Measurements from ENCODE around the gene RNF13. TPM values are rescaled to one million over a fixed set of nuclear protein-coding genes. Genes with fewer than 3 reads are reported as not detected.

Gene RNF13
- total and polyA plus RNA-seq, 2 donors (not counting 1 experiment from before 2014, with no cell fraction given), result 38.0 to 86.5 TPM

GRCh38 chr3:149801639-149802038 is 11.4 kb upstream of the RNF13 start:
- peaks cover 2% of the 10 kb centered on the region for H3K9me3 Mint-ChIP-seq (ENCODE audit: insufficient read depth)
- H4K20me1 ChIP-seq (ENCODE audit: control insufficient read depth, insufficient read depth, low read length, poor library complexity, severe bottlenecking), result no peaks in the 10 kb centered on the region
- peaks cover 4% of the 10 kb centered on the region for H3K27me3 Mint-ChIP-seq
- H3K4me3 ChIP-seq (ENCODE audit: control extremely low read depth in 1 of 5, extremely low read depth in 1 of 5, insufficient read depth in 1 of 5, low read depth in 2 of 5, low read length in 4 of 5), result no peak overlapping the region
- no peak overlapping the region for H3K9ac ChIP-seq (ENCODE audit: low read length)
- DNase-seq, result no peak
- no peak overlapping the region for H3K4me2 ChIP-seq (replicated peaks; ENCODE audit: low read depth, low read length, poor library complexity, severe bottlenecking)
- no peaks in the 10 kb centered on the region for H3K79me2 ChIP-seq (ENCODE audit: control insufficient read depth, insufficient read depth, low read length)
- H3K27me3 ChIP-seq (replicated peaks in 1 of 4; ENCODE audit: control extremely low read depth in 1 of 4, control insufficient read depth in 3 of 4, insufficient read depth in 4 of 4, low read length in 3 of 4), result no peaks in the 10 kb centered on the region
- H2AFZ ChIP-seq (ENCODE audit: insufficient read depth, low read depth, low read length, poor library complexity, severe bottlenecking), result no peak overlapping the region
- WGBS (ENCODE audit: insufficient coverage), result no CpG with 5 or more reads among the region's 5 CpGs
- no peak overlapping the region for H3K27ac ChIP-seq (ENCODE audit: low read length in 2 of 2)
- H3K9me3 ChIP-seq (ENCODE audit: control extremely low read depth in 1 of 3, control insufficient read depth in 2 of 3, insufficient read depth in 1 of 3, low read length in 2 of 3), result no peaks in the 10 kb centered on the region
- no peak for ATAC-seq (ENCODE audit: low read depth)
- ChIA-PET CTCF (interaction anchor here (1.5 to 2.1 kb wide), 3 partner anchors 30 to 49 kb away, joined by 3 to 8 read pairs (median 4); partner anchors contain the start of gene COMMD2), POLR2A (no interaction called here)
- no peak overlapping the region for H3K4me3 Mint-ChIP-seq
- peaks cover 9% of the 10 kb centered on the region for H3K4me1 Mint-ChIP-seq
- intact Hi-C loops (cut with micrococcal nuclease), result no loop called here
- TF ChIP-seq EZH2 (IDR thresholded peaks at IDR 0.05; ENCODE audit: borderline replicate concordance, insufficient read depth, low read depth, low read length, poor library complexity, severe bottlenecking) (no peak), CTCF (IDR thresholded peaks at IDR 0.05) (no peak)
- no peaks in the 10 kb centered on the region for H3K4me1 ChIP-seq (ENCODE audit: control insufficient read depth in 2 of 2, insufficient read depth in 2 of 2, low read length in 2 of 2)
- H3K27ac Mint-ChIP-seq, result no peak overlapping the region
- no peaks in the 10 kb centered on the region for H3K36me3 ChIP-seq (replicated peaks in 1 of 2; ENCODE audit: control extremely low read depth in 1 of 2, control insufficient read depth in 1 of 2, extremely low read depth in 1 of 2, insufficient read depth in 2 of 2, low read length in 1 of 2)

GRCh38 chr3:149806171-149806778 is 6.7 kb upstream of the RNF13 start:
- H3K27me3 Mint-ChIP-seq, result peaks cover 7% of the 10 kb centered on the region
- no peak overlapping the region for H3K4me2 ChIP-seq (replicated peaks; ENCODE audit: low read depth, low read length, poor library complexity, severe bottlenecking)
- H3K4me3 Mint-ChIP-seq, result no peak overlapping the region
- ATAC-seq (ENCODE audit: low read depth) (no peak), DNase-seq (no peak)
- no peak overlapping the region for H3K4me3 ChIP-seq (ENCODE audit: control extremely low read depth in 1 of 5, extremely low read depth in 1 of 5, insufficient read depth in 1 of 5, low read depth in 2 of 5, low read length in 4 of 5)
- H2AFZ ChIP-seq (ENCODE audit: insufficient read depth, low read depth, low read length, poor library complexity, severe bottlenecking), result no peak overlapping the region
- H3K27ac Mint-ChIP-seq, result no peak overlapping the region
- intact Hi-C loops (cut with micrococcal nuclease), result no loop called here
- H3K27ac ChIP-seq (ENCODE audit: low read length in 2 of 2), result no peak overlapping the region
- no peak overlapping the region for H3K9ac ChIP-seq (ENCODE audit: low read length)
- H3K4me1 Mint-ChIP-seq, result peaks cover 15% of the 10 kb centered on the region
- WGBS (ENCODE audit: insufficient coverage), result no CpG with 5 or more reads among the region's 2 CpGs
- TF ChIP-seq EZH2 (IDR thresholded peaks at IDR 0.05; ENCODE audit: borderline replicate concordance, insufficient read depth, low read depth, low read length, poor library complexity, severe bottlenecking) (no peak), CTCF (IDR thresholded peaks at IDR 0.05) (no peak)
- H3K36me3 ChIP-seq (replicated peaks in 1 of 2; ENCODE audit: control extremely low read depth in 1 of 2, control insufficient read depth in 1 of 2, extremely low read depth in 1 of 2, insufficient read depth in 2 of 2, low read length in 1 of 2), result no peaks in the 10 kb centered on the region
- H3K9me3 ChIP-seq (ENCODE audit: control extremely low read depth in 1 of 3, control insufficient read depth in 2 of 3, insufficient read depth in 1 of 3, low read length in 2 of 3), result no peaks in the 10 kb centered on the region
- peaks cover 0 to 8% of the 10 kb centered on the region in 2 donors for H3K4me1 ChIP-seq (ENCODE audit: control insufficient read depth in 2 of 2, insufficient read depth in 2 of 2, low read length in 2 of 2)
- POLR2A ChIA-PET, result no interaction called here
- no peaks in the 10 kb centered on the region for H4K20me1 ChIP-seq (ENCODE audit: control insufficient read depth, insufficient read depth, low read length, poor library complexity, severe bottlenecking)
- H3K27me3 ChIP-seq (replicated peaks in 1 of 4; ENCODE audit: control extremely low read depth in 1 of 4, control insufficient read depth in 3 of 4, insufficient read depth in 4 of 4, low read length in 3 of 4), result peaks cover 0 to 3% (median 0%) of the 10 kb centered on the region in 4 experiments
- no peaks in the 10 kb centered on the region for H3K79me2 ChIP-seq (ENCODE audit: control insufficient read depth, insufficient read depth, low read length)
- CTCF ChIA-PET, result interaction anchor here (3.7 kb wide), 1 partner anchor 38 kb away, joined by 307 read pairs; no protein-coding TSS in a partner anchor
- H3K9me3 Mint-ChIP-seq (ENCODE audit: insufficient read depth), result no peaks in the 10 kb centered on the region
